ENCODE results near the gene C8B.

The C8B gene

GRCh38 chr1:56897150-56898004, 68.4 kb downstream of the C8B start:
- no peak overlapping the region for H3K9ac ChIP-seq (ENCODE audit: low read length in 5 of 5)
- H3K27me3 ChIP-seq (ENCODE audit: control insufficient read depth in 5 of 5, insufficient read depth in 4 of 5, low read length in 5 of 5), result no peaks in the 10 kb centered on the region
- no peak overlapping the region for H3K27ac ChIP-seq (ENCODE audit: low read depth, low read length)
- H3K4me1 ChIP-seq (ENCODE audit: control insufficient read depth in 5 of 5, insufficient read depth in 5 of 5, low read length in 5 of 5), result peaks cover 0 to 2% (median 0%) of the 10 kb centered on the region in 5 donors
- H3K36me3 ChIP-seq (ENCODE audit: control insufficient read depth in 5 of 5, insufficient read depth in 5 of 5, low read length in 5 of 5), result no peaks in the 10 kb centered on the region
- H3K4me3 ChIP-seq (ENCODE audit: low read depth in 1 of 5, low read length in 5 of 5), result no peak overlapping the region
- H3K9me3 ChIP-seq (ENCODE audit: control insufficient read depth in 5 of 5, low read length in 5 of 5), result no peaks in the 10 kb centered on the region

- H3K9ac ChIP-seq (ENCODE audit: low read length in 5 of 5), result no peak overlapping the region
- H3K36me3 ChIP-seq (ENCODE audit: control insufficient read depth in 5 of 5, insufficient read depth in 5 of 5, low read length in 5 of 5), result no peaks in the 10 kb centered on the region
- peaks cover 0 to 2% (median 0%) of the 10 kb centered on the region in 5 donors for H3K4me1 ChIP-seq (ENCODE audit: control insufficient read depth in 5 of 5, insufficient read depth in 5 of 5, low read length in 5 of 5)
- H3K4me3 ChIP-seq (ENCODE audit: low read depth in 1 of 5, low read length in 5 of 5), result no peak overlapping the region
- H3K27ac ChIP-seq (ENCODE audit: low read depth, low read length), result no peak overlapping the region
- H3K27me3 ChIP-seq (ENCODE audit: control insufficient read depth in 5 of 5, insufficient read depth in 4 of 5, low read length in 5 of 5), result no peaks in the 10 kb centered on the region
- H3K9me3 ChIP-seq (ENCODE audit: control insufficient read depth in 5 of 5, low read length in 5 of 5), result no peaks in the 10 kb centered on the region
These were observed 71.8 kb downstream of the C8B start for GRCh38 chr1:56894014-56894413.

GRCh38 chr1:56890229-56890628, 75.6 kb downstream of the C8B start:
- Histone ChIP-seq H3K9ac (ENCODE audit: low read length in 5 of 5) (no peak overlapping the region), H3K27me3 (ENCODE audit: control insufficient read depth in 5 of 5, insufficient read depth in 4 of 5, low read length in 5 of 5) (no peaks in the 10 kb centered on the region), H3K36me3 (ENCODE audit: control insufficient read depth in 5 of 5, insufficient read depth in 5 of 5, low read length in 5 of 5) (no peaks in the 10 kb centered on the region), H3K4me3 (ENCODE audit: low read depth in 1 of 5, low read length in 5 of 5) (no peak overlapping the region), H3K9me3 (ENCODE audit: control insufficient read depth in 5 of 5, low read length in 5 of 5) (no peaks in the 10 kb centered on the region), H3K4me1 (ENCODE audit: control insufficient read depth in 5 of 5, insufficient read depth in 5 of 5, low read length in 5 of 5) (no peaks in the 10 kb centered on the region), H3K27ac (ENCODE audit: low read depth, low read length) (no peak overlapping the region)

GRCh38 chr1:56881417-56881816, 84.4 kb downstream of the C8B start:
- H3K27me3 ChIP-seq (ENCODE audit: control insufficient read depth in 5 of 5, insufficient read depth in 4 of 5, low read length in 5 of 5), result no peaks in the 10 kb centered on the region
- no peaks in the 10 kb centered on the region for H3K36me3 ChIP-seq (ENCODE audit: control insufficient read depth in 5 of 5, insufficient read depth in 5 of 5, low read length in 5 of 5)
- H3K4me3 ChIP-seq (ENCODE audit: low read depth in 1 of 5, low read length in 5 of 5), result no peak overlapping the region
- H3K9me3 ChIP-seq (ENCODE audit: control insufficient read depth in 5 of 5, low read length in 5 of 5), result no peaks in the 10 kb centered on the region
- no peak overlapping the region for H3K9ac ChIP-seq (ENCODE audit: low read length in 5 of 5)
- no peaks in the 10 kb centered on the region for H3K4me1 ChIP-seq (ENCODE audit: control insufficient read depth in 5 of 5, insufficient read depth in 5 of 5, low read length in 5 of 5)
- no peak overlapping the region for H3K27ac ChIP-seq (ENCODE audit: low read depth, low read length)

- no peaks in the 10 kb centered on the region for H3K4me1 ChIP-seq (ENCODE audit: control insufficient read depth in 5 of 5, insufficient read depth in 5 of 5, low read length in 5 of 5)
- no peaks in the 10 kb centered on the region for H3K36me3 ChIP-seq (ENCODE audit: control insufficient read depth in 5 of 5, insufficient read depth in 5 of 5, low read length in 5 of 5)
- no peak overlapping the region for H3K4me3 ChIP-seq (ENCODE audit: low read depth in 1 of 5, low read length in 5 of 5)
- no peak overlapping the region for H3K27ac ChIP-seq (ENCODE audit: low read depth, low read length)
- no peaks in the 10 kb centered on the region for H3K9me3 ChIP-seq (ENCODE audit: control insufficient read depth in 5 of 5, low read length in 5 of 5)
- H3K9ac ChIP-seq (ENCODE audit: low read length in 5 of 5), result no peak overlapping the region
- H3K27me3 ChIP-seq (ENCODE audit: control insufficient read depth in 5 of 5, insufficient read depth in 4 of 5, low read length in 5 of 5), result no peaks in the 10 kb centered on the region
These were observed 85.0 kb downstream of the C8B start for GRCh38 chr1:56880774-56881173.
